ENCODE data around the gene MAB21L4. TPM values are rescaled to one million over a fixed set of nuclear protein-coding genes. Genes with fewer than 3 reads are reported as not detected.

Gene MAB21L4
- total RNA-seq, 1 donor: not detected

GRCh38 chr2:240913810-240914644 is 18.1 kb upstream of the MAB21L4 start:
- peak; percentile 26 to 70 (median 54) for DNase-seq (ENCODE audit: low read depth in 2 of 3, low spot score in 2 of 3)

- no peak for DNase-seq (ENCODE audit: low read depth in 2 of 3, low spot score in 2 of 3)
Measured at GRCh38 chr2:240912878-240913809, 17.2 kb upstream of the MAB21L4 start.

- DNase-seq (ENCODE audit: low read depth in 2 of 3, low spot score in 2 of 3): no peak
Measured at GRCh38 chr2:240911641-240912265, 15.8 kb upstream of the MAB21L4 start.

GRCh38 chr2:240909216-240909974 is 13.4 kb upstream of the MAB21L4 start:
- no peak for DNase-seq (ENCODE audit: low read depth in 2 of 3, low spot score in 2 of 3)

- DNase-seq (ENCODE audit: low read depth in 2 of 3, low spot score in 2 of 3): no peak
Measured at GRCh38 chr2:240906911-240907590, 11.1 kb upstream of the MAB21L4 start.

- no peak for DNase-seq (ENCODE audit: low read depth in 2 of 3, low spot score in 2 of 3)
Measured at GRCh38 chr2:240906141-240906910, 10.4 kb upstream of the MAB21L4 start, which contains the start of gene CROCC2. TSS of gene CROCC2 (plus strand) at chr2:240906336. CDS start at chr2:240906514, 178 bp downstream.

- DNase-seq (ENCODE audit: low read depth in 2 of 3, low spot score in 2 of 3): peak in 1 of 3 donors; percentile 36
Measured at GRCh38 chr2:240905176-240905781, 9.3 kb upstream of the MAB21L4 start.

GRCh38 chr2:240904216-240905175 is 8.5 kb upstream of the MAB21L4 start:
- no peak for DNase-seq (ENCODE audit: low read depth in 2 of 3, low spot score in 2 of 3)

GRCh38 chr2:240903191-240904060 is 7.5 kb upstream of the MAB21L4 start:
- DNase-seq (ENCODE audit: low read depth in 2 of 3, low spot score in 2 of 3): no peak

- no peak for DNase-seq (ENCODE audit: low read depth in 2 of 3, low spot score in 2 of 3)
Measured at GRCh38 chr2:240902615-240903041, 6.7 kb upstream of the MAB21L4 start.

GRCh38 chr2:240901986-240902614 is 6.1 kb upstream of the MAB21L4 start:
- no peak for DNase-seq (ENCODE audit: low read depth in 2 of 3, low spot score in 2 of 3)

- DNase-seq (ENCODE audit: low read depth in 2 of 3, low spot score in 2 of 3): no peak
Measured at GRCh38 chr2:240900141-240900860, 4.3 kb upstream of the MAB21L4 start.

- DNase-seq (ENCODE audit: low read depth in 2 of 3, low spot score in 2 of 3): no peak
Measured at GRCh38 chr2:240899468-240899865, 3.5 kb upstream of the MAB21L4 start.

GRCh38 chr2:240898731-240899467 is 2.9 kb upstream of the MAB21L4 start:
- DNase-seq (ENCODE audit: low read depth in 2 of 3, low spot score in 2 of 3): no peak
